Body of pancreas (tissue), 4 donors: Measurements from ENCODE around the gene GRIK4.

Experiments
- POLR2A ChIP-seq, 3 donors: fragments of 450-650 bp; IDR thresholded peaks; one replicate each; pipeline ENCODE4 v1.6.1; 2016; ENCODE audit warnings: antibody characterized with exemption in 3 of 3, mild to moderate bottlenecking in 2 of 3
- TF ChIP-seq, protein P1 (sequence below), 7 experiments: fragments of 450-650 bp in 4 of 7; fragments of 200-600 bp in 3 of 7; sonication (generic) in 3 of 7; IDR thresholded peaks; one replicate each; pipeline ENCODE4 v1.5.1; 2016 to 2019; ENCODE audit warnings: antibody characterized with exemption in 7 of 7

DNA sequence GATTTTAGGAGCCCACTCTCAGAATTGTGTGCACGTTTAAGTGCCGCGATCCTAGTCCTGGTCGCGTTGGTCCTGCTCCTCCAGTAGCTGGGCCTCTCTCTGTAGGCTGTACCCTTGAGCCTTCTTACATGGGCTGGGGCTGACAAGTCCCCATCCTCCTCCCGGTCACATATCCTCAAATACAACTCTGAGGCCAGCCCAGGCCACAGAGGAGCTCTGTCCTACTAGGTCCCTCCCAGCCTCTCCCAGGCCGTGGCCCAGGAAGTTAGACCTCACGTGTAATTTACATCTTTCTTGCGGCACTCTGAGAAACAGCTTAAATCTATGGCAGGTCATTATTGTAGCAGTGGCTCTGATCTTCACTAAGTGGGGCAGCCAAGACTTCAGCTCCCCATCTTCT lies 305.2 kb downstream of the GRIK4 start:
- TF ChIP-seq, protein P1, sequence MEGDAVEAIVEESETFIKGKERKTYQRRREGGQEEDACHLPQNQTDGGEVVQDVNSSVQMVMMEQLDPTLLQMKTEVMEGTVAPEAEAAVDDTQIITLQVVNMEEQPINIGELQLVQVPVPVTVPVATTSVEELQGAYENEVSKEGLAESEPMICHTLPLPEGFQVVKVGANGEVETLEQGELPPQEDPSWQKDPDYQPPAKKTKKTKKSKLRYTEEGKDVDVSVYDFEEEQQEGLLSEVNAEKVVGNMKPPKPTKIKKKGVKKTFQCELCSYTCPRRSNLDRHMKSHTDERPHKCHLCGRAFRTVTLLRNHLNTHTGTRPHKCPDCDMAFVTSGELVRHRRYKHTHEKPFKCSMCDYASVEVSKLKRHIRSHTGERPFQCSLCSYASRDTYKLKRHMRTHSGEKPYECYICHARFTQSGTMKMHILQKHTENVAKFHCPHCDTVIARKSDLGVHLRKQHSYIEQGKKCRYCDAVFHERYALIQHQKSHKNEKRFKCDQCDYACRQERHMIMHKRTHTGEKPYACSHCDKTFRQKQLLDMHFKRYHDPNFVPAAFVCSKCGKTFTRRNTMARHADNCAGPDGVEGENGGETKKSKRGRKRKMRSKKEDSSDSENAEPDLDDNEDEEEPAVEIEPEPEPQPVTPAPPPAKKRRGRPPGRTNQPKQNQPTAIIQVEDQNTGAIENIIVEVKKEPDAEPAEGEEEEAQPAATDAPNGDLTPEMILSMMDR (IDR thresholded peaks at IDR 0.05): no peak
- no peak for TF ChIP-seq POLR2A (IDR thresholded peaks at IDR 0.05)
